ENCODE results near the gene RNF208. TPM values are rescaled to one million over a fixed set of nuclear protein-coding genes. Genes with fewer than 3 reads are reported as not detected.

Gene RNF208
- total RNA-seq, 1 donor, result not detected

GRCh38 chr9:137269231-137269772 lies 47.3 kb upstream of the RNF208 start:
- H3K9me3 ChIP-seq (ENCODE audit: low read depth, low read length), result no peaks in the 10 kb centered on the region
- peaks cover 49% of the 10 kb centered on the region for H3K36me3 ChIP-seq (ENCODE audit: insufficient read depth, low read length)
- H3K4me1 ChIP-seq (ENCODE audit: insufficient read depth, low read length), result peaks cover 20% of the 10 kb centered on the region
- TF ChIP-seq CTCF (IDR thresholded peaks at IDR 0.05; ENCODE audit: extremely low read depth, low read depth, low read length), result no peak
- no peaks in the 10 kb centered on the region for H3K27me3 ChIP-seq (ENCODE audit: insufficient read depth, low read length)
- peak overlapping the region; percentile 61 for H3K27ac ChIP-seq (ENCODE audit: low read depth, low read length)
- H3K4me3 ChIP-seq (ENCODE audit: insufficient read depth, low read length), result no peak overlapping the region
- H2AFZ ChIP-seq (ENCODE audit: low read length), result no peak overlapping the region
- H3K79me2 ChIP-seq (ENCODE audit: insufficient read depth, low read length), result peaks cover 17% of the 10 kb centered on the region
- H4K20me1 ChIP-seq (ENCODE audit: insufficient read depth, low read length), result peaks cover 11% of the 10 kb centered on the region
- peak; percentile 97 for DNase-seq (ENCODE audit: insufficient read length, low spot score, missing footprints)
- H3K4me2 ChIP-seq (ENCODE audit: insufficient read depth, low read length), result no peak overlapping the region

- Histone ChIP-seq H3K79me2 (ENCODE audit: insufficient read depth, low read length) (peaks cover 17% of the 10 kb centered on the region), H3K9me3 (ENCODE audit: low read depth, low read length) (no peaks in the 10 kb centered on the region), H2AFZ (ENCODE audit: low read length) (no peak overlapping the region), H3K4me3 (ENCODE audit: insufficient read depth, low read length) (no peak overlapping the region), H3K4me2 (ENCODE audit: insufficient read depth, low read length) (no peak overlapping the region), H4K20me1 (ENCODE audit: insufficient read depth, low read length) (peaks cover 11% of the 10 kb centered on the region), H3K27ac (ENCODE audit: low read depth, low read length) (peak overlapping the region; percentile 61), H3K36me3 (ENCODE audit: insufficient read depth, low read length) (peaks cover 55% of the 10 kb centered on the region), H3K27me3 (ENCODE audit: insufficient read depth, low read length) (no peaks in the 10 kb centered on the region), H3K4me1 (ENCODE audit: insufficient read depth, low read length) (peaks cover 20% of the 10 kb centered on the region)
- TF ChIP-seq CTCF (IDR thresholded peaks at IDR 0.05; ENCODE audit: extremely low read depth, low read depth, low read length), result no peak
- peak; percentile 77 for DNase-seq (ENCODE audit: insufficient read length, low spot score, missing footprints)
Measured at GRCh38 chr9:137268538-137269201, 46.6 kb upstream of the RNF208 start.

GRCh38 chr9:137267933-137268355 lies 45.9 kb upstream of the RNF208 start:
- peaks cover 53% of the 10 kb centered on the region for H3K36me3 ChIP-seq (ENCODE audit: insufficient read depth, low read length)

More at GRCh38 chr9:137267933-137268355, 45.9 kb upstream of the RNF208 start:
- H3K9me3 ChIP-seq (ENCODE audit: low read depth, low read length), result no peaks in the 10 kb centered on the region
- H3K27me3 ChIP-seq (ENCODE audit: insufficient read depth, low read length), result no peaks in the 10 kb centered on the region
- no peak for TF ChIP-seq CTCF (IDR thresholded peaks at IDR 0.05; ENCODE audit: extremely low read depth, low read depth, low read length)
- peak; percentile 96 for DNase-seq (ENCODE audit: insufficient read length, low spot score, missing footprints)
- H3K4me3 ChIP-seq (ENCODE audit: insufficient read depth, low read length), result no peak overlapping the region
- peaks cover 11% of the 10 kb centered on the region for H4K20me1 ChIP-seq (ENCODE audit: insufficient read depth, low read length)
- peaks cover 17% of the 10 kb centered on the region for H3K79me2 ChIP-seq (ENCODE audit: insufficient read depth, low read length)
- H3K4me2 ChIP-seq (ENCODE audit: insufficient read depth, low read length), result no peak overlapping the region
- H2AFZ ChIP-seq (ENCODE audit: low read length), result no peak overlapping the region
- H3K4me1 ChIP-seq (ENCODE audit: insufficient read depth, low read length), result peaks cover 20% of the 10 kb centered on the region
- peak overlapping the region; percentile 45 for H3K27ac ChIP-seq (ENCODE audit: low read depth, low read length)
